Esophagus (tissue), 2 donors: Measurements from ENCODE around the gene GATAD2B. TPM values are rescaled to one million over a fixed set of nuclear protein-coding genes. Genes with fewer than 3 reads are reported as not detected.
"Not testable (repeated sequence)": the region's sequence is repeated elsewhere in the genome, so short reads cannot be mapped to it uniquely, and the experiment has no call there.

Experiments used
- H3K27ac ChIP-seq, 2 donors: one replicate each; pipeline ENCODE4 v1.5.1; 2013; ENCODE audit warnings: low read depth in 2 of 2, mild to moderate bottlenecking in 2 of 2, inconsistent platforms in 1 of 2, low read length in 1 of 2, moderate library complexity in 1 of 2
- H3K27me3 ChIP-seq, 2 donors: one replicate each; pipeline ENCODE4 v1.6.1; 2013; ENCODE audit warnings: low read length in 2 of 2, control low read depth in 1 of 2, mild to moderate bottlenecking in 1 of 2; ENCODE audit not compliant: insufficient read depth in 2 of 2, control insufficient read depth in 1 of 2
- H3K36me3 ChIP-seq, 2 donors: one replicate each; pipeline ENCODE4 v1.6.1; 2013; ENCODE audit warnings: low read length in 1 of 2; ENCODE audit not compliant: control insufficient read depth in 2 of 2, insufficient read depth in 2 of 2
- H3K4me1 ChIP-seq, 2 donors: one replicate each; pipeline ENCODE4 v1.6.1; 2013; ENCODE audit warnings: low read length in 1 of 2; ENCODE audit not compliant: control insufficient read depth in 2 of 2, insufficient read depth in 2 of 2
- H3K4me3 ChIP-seq, 2 donors: one replicate each; pipeline ENCODE4 v1.5.1; 2013; ENCODE audit warnings: low read length in 2 of 2, mild to moderate bottlenecking in 2 of 2, low read depth in 1 of 2, moderate library complexity in 1 of 2
- H3K9me3 ChIP-seq, 2 donors: one replicate each; pipeline ENCODE4 v1.6.1; 2013; ENCODE audit warnings: mild to moderate bottlenecking in 2 of 2, low read depth in 1 of 2, low read length in 1 of 2, moderate library complexity in 1 of 2; ENCODE audit not compliant: control insufficient read depth in 2 of 2, insufficient read depth in 1 of 2
- WGBS, 2 donors: extraction: QIAGEN DNeasy Blood & Tissue Kit; methylation state at CpG; one replicate each; pipeline ENCODE4 v1.1.7; 2013; 5-methylcytosine and 5-hydroxymethylcytosine counted together
- polyA plus RNA-seq, 2 donors: library from polyadenylated mRNA; stranded (reverse); fragments of 200-250 nt; gene quantifications; one replicate each; pipeline ENCODE4 v1.2.3, GENCODE V29; 2013
- donor health status: healthy with polysubstance abuse.
- donor health status: Bipolar disorder and iron deficiency.

The GATAD2B gene
- polyA plus RNA-seq, 2 donors = 3.2 to 4.4 TPM

GRCh38 chr1:153852170-153852569, 70.6 kb downstream of the GATAD2B start:
- no peaks in the 10 kb centered on the region for H3K4me1 ChIP-seq
- no peak overlapping the region for H3K4me3 ChIP-seq
- no peaks in the 10 kb centered on the region for H3K9me3 ChIP-seq
- WGBS, 2 donors = 96 to 99% methylated on average over 5 of the region's 5 CpGs
- no peak overlapping the region for H3K27ac ChIP-seq
- H3K27me3 ChIP-seq = no peaks in the 10 kb centered on the region
- no peaks in the 10 kb centered on the region for H3K36me3 ChIP-seq

- Histone ChIP-seq H3K9me3 (no peaks in the 10 kb centered on the region), H3K4me3 (no peak overlapping the region), H3K27ac (no peak overlapping the region), H3K4me1 (no peaks in the 10 kb centered on the region), H3K36me3 (no peaks in the 10 kb centered on the region), H3K27me3 (no peaks in the 10 kb centered on the region)
- WGBS, 2 donors = 59 to 67% methylated on average over 5 of the region's 5 CpGs
Observed at GRCh38 chr1:153849487-153850185, 73.1 kb downstream of the GATAD2B start.

GRCh38 chr1:153848805-153849204, 74.0 kb downstream of the GATAD2B start:
- H3K27ac ChIP-seq = no peak overlapping the region
- H3K27me3 ChIP-seq = no peaks in the 10 kb centered on the region
- no peaks in the 10 kb centered on the region for H3K9me3 ChIP-seq
- H3K36me3 ChIP-seq = no peaks in the 10 kb centered on the region
- 98 to 100% methylated on average over 5 of the region's 5 CpGs for WGBS, 2 donors
- H3K4me1 ChIP-seq = no peaks in the 10 kb centered on the region
- no peak overlapping the region for H3K4me3 ChIP-seq

GRCh38 chr1:153845158-153845557, 77.6 kb downstream of the GATAD2B start:
- WGBS, 2 donors = 94 to 95% methylated on average over 3 of the region's 3 CpGs

DNA sequence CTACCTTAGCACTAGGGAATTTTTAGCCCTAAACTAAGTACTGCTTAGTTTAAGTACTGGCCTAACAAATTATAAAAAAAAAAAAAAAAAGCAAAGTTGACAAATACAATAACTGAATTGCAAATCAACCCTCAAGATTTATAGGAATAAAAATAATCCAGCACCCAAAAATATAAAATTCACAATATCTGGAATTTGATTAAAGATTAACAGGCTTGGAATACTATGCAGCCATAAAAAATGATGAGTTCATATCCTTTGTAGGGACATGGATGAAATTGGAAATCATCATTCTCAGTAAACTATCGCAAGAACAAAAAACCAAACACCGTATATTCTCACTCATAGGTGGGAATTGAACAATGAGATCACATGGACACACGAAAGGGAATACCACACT, 78.4 kb downstream of the GATAD2B start:
- H3K9me3 ChIP-seq, H3K27ac ChIP-seq, H3K4me1 ChIP-seq, H3K4me3 ChIP-seq, H3K36me3 ChIP-seq, H3K27me3 ChIP-seq: not testable (repeated sequence)
- 67 to 89% methylated on average over 1 to 3 of the region's 3 CpGs for WGBS, 2 donors

More at GRCh38 chr1:153845158-153845557, 77.6 kb downstream of the GATAD2B start:
- Histone ChIP-seq H3K36me3 (no peaks in the 10 kb centered on the region), H3K4me1 (no peaks in the 10 kb centered on the region), H3K27me3 (no peaks in the 10 kb centered on the region), H3K4me3 (no peak overlapping the region), H3K9me3 (no peaks in the 10 kb centered on the region), H3K27ac (no peak overlapping the region)

DNA sequence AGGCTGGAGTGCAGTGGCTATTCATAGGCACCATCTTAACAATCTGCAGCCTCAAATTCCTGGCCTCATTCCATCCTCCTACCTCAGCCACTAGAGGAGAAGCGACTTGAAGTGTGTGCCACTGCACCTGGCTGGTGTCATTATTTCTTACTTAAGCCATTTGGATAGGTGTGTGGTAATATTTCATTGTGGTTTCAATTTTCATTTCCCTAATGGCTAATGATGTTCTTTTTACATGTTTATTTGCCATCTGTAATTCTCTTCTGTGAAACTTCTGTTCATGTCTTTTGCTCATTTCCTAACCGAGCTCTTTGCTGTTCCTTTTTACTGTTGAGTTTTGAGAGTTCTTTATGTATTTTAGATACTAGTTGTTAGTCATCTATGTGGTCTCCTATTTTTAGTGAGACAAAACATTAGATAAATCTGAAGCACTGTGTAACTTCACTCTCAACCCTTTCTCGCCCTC, 80.7 kb downstream of the GATAD2B start:
- H3K36me3 ChIP-seq = no peaks in the 10 kb centered on the region
- no peaks in the 10 kb centered on the region for H3K4me1 ChIP-seq
- H3K9me3 ChIP-seq = no peaks in the 10 kb centered on the region
- 73 to 83% methylated on average over 3 of the region's 3 CpGs for WGBS, 2 donors
- no peaks in the 10 kb centered on the region for H3K27me3 ChIP-seq
- H3K4me3 ChIP-seq = no peak overlapping the region
- H3K27ac ChIP-seq = no peak overlapping the region

DNA sequence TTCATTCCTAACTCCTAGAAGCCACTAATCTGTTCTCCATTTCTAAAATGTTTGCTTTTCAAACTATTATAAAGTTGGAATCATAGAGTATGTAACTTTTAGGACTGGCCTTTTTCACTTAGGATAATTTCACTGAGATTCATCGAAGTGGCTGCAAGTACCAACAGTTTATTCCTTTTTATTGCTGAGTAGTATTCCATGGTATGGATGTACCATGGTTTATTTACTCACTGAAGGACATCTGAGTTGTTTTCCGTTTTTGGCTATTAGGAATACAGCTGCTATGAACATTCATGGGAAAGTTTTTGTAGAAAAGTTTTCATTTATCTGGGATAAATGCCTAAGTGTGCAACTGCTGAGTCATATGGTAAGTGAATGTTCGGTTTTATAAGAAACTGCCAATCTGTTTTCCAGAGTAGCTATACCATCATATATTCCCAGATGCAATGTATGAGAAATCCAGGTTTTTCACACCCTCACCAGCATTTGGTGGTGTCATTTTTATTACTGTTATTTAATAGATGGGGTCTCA, 81.2 kb downstream of the GATAD2B start:
- no peak overlapping the region for H3K4me3 ChIP-seq
- H3K9me3 ChIP-seq = no peaks in the 10 kb centered on the region
- 90 to 91% methylated on average over 3 of the region's 3 CpGs for WGBS, 2 donors
- H3K4me1 ChIP-seq = no peaks in the 10 kb centered on the region
- H3K36me3 ChIP-seq = no peaks in the 10 kb centered on the region
- no peaks in the 10 kb centered on the region for H3K27me3 ChIP-seq
- H3K27ac ChIP-seq = no peak overlapping the region

DNA sequence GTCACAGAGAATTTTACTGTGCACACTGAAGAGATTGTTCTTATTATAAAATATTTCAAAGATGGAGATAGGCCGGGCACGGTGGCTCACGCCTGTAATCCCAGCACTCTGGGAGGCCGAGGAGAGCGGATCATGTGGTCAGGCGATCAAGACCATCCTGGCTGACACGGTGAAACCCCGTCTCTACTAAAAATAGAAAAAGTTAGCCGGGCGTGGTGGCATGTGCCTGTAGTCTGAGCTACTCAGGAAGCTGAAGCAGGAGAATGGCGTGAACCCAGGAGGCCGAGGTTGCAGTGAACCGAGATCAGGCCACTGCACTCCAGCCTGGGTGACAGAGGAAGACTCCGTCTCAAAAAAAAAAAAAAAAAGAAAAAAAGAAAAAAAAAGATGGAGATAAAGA, 82.0 kb downstream of the GATAD2B start:
- not testable (repeated sequence) for H3K27me3 ChIP-seq, H3K4me1 ChIP-seq
- WGBS, 2 donors = 84% methylated on average over 14 of the region's 14 CpGs

GRCh38 chr1:153833968-153834367, 88.8 kb downstream of the GATAD2B start:
- 90% methylated on average over 8 of the region's 8 CpGs for WGBS, 2 donors
- not testable (repeated sequence) for H3K27me3 ChIP-seq, H3K9me3 ChIP-seq, H3K4me3 ChIP-seq, H3K27ac ChIP-seq, H3K36me3 ChIP-seq, H3K4me1 ChIP-seq

More for the DNA sequence above, 82.0 kb downstream of the GATAD2B start:
- not testable (repeated sequence) for H3K27ac ChIP-seq, H3K9me3 ChIP-seq, H3K36me3 ChIP-seq, H3K4me3 ChIP-seq

DNA sequence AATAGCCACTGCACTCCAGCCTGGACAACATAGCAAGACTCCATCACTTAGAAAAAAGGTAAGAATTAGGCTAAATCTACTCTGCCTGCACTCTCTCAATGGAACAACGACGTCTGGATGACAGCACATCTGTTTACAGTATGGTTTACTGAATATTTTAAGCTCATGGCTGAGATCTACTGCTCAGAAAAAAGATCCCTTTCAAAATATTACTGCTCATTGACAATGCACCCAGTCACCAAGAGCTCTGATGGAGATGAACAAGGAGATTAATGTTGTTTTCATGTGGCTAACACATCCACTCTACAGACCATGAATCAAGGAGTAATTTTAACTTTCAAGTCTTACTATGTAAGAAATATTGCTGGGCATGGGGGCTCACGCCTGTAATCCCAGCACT, 89.6 kb downstream of the GATAD2B start:
- Histone ChIP-seq H3K4me3 (no peak overlapping the region), H3K27ac (no peak overlapping the region), H3K27me3 (no peaks in the 10 kb centered on the region), H3K9me3 (no peaks in the 10 kb centered on the region), H3K4me1 (no peaks in the 10 kb centered on the region), H3K36me3 (no peaks in the 10 kb centered on the region)
- WGBS, 2 donors = 84 to 87% methylated on average over 3 of the region's 3 CpGs
